Retina (tissue), 1 donor: Measurements from ENCODE around the gene MLIP.

Experiments used
- DNase-seq: peaks from one replicate; pipeline ENCODE4 v3.0.0-alpha.2; 2016

MLIP gene

GRCh38 chr6:54098450-54099044 lies 12.7 kb upstream of the MLIP start:
- no peak for DNase-seq

DNA sequence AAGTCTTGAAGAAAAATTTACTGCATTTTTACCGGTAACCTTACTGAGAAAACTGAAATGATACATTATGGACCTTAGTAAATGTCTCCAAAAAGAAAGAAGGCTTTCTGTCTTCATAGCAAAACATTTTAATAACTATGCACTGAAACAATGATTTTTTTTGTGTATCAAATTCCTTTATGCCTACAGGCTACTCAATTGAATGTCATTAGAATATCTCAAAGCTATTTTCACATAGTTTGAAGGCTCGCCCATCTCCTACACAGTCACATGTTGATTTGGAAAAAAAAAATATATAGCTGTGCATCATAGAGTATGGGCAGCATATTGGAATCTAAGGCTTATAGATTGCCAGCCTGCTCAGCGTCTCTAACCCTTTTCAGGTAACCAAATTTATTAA lies 12.0 kb upstream of the MLIP start:
- DNase-seq = no peak

GRCh38 chr6:54100411-54101006 lies 10.7 kb upstream of the MLIP start:
- DNase-seq = no peak

- DNase-seq = no peak
Observed at GRCh38 chr6:54102238-54102637, 9.0 kb upstream of the MLIP start.

DNA sequence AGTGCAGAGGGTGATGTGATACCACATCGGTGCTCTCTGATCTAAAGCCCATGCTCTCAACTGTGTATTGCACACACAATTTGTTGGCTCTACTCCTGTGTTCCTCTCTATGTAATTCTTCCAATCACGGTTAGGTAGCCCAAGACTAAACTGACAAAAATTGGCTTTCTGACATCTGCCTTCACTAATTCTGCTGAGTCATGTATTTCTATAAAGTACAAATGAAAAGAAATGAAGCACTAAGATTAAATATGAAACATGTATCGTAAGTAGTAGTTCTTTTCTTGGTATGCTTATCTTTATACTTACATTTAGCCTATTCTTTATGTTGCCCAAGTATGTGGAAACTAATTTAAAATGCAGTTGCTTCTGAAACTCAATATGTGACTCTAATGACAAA lies 7.7 kb upstream of the MLIP start:
- DNase-seq = no peak

DNA sequence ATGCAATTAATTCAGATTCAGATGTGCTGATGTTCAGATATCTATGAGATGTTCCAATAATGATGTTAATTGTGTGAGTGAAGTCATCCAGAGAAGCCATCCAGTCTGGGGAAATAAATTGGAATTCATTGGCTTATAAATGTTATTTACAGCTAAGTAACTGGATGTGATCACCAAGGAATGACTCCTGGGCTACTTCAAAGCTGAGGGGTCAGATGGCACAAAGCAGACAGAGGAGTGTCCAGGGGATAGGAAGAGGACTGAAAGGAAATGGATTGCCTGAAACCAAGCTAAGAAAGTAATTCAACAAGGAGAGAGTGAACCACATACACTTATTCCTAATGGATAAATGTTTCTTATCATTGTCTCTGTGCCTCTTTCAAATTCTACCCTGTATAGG lies 4.5 kb upstream of the MLIP start:
- no peak for DNase-seq

GRCh38 chr6:54107470-54108090 lies 3.7 kb upstream of the MLIP start:
- DNase-seq = no peak

- no peak for DNase-seq
Observed at GRCh38 chr6:54108271-54108670, 3.0 kb upstream of the MLIP start.

- no peak for DNase-seq
Observed at GRCh38 chr6:54109586-54109985, 1.7 kb upstream of the MLIP start.

DNA sequence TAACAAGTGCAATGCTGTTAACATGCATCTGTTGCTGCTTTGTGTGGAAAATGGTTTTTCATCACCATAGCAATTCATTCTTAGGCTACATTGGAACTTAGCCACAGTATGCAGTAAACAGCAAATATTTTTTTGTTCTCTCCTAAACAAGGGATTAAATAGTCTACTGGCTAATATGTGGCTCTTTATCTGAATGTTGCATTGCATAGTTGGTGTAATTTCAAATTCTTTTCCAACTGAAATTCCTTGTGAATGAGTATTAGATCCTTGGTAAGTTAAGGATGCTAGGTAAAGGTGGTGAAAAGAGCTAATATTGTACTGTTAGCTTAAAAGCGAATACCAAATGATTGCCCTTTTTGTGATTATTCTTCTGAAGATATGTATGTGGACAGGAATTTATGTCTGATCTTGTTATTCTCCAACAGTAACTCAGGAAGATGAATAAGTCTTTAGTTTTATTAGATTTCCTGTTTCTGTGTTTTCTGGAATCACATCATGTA lies 958 bp downstream of the MLIP start:
- no peak for DNase-seq

- no peak for DNase-seq
Observed at GRCh38 chr6:54114991-54115390, 3.7 kb downstream of the MLIP start.

DNA sequence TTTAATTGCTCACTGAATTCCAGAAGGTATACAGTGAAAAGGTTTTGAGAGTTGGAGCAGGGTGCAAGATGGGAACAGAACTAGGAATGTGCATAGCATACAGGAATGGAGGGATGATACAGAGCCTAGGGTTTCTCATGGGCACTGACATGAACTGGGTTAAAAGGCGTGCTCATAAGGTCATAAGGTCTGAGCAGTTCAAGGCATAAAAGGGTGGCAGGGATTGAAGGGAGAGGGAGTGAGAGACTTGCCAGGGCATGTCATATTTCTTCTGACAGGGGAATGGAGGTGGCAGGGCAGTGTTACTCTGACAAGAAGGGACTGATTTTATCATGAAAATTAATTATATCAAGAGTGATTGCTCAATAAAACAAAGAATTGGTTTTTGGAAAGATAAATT lies 4.7 kb downstream of the MLIP start:
- no peak for DNase-seq

DNA sequence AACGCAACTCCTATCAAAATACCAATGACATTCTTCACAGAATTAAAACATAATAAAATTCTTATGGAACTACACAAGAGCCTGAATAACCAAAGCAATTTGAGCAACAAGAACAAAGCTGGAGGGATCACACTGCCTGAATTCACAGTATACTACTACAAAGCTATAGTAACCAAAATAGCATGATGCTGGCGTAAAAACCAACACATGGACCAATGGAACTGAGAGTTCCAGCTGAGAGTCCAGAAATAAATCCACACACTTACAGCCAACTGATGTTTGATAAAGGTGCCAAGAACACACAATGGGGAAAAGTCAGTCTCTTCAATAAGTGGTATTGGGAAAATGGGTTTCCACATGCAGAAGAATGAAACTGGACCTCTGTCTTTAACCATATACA lies 6.9 kb downstream of the MLIP start:
- DNase-seq = no peak

DNA sequence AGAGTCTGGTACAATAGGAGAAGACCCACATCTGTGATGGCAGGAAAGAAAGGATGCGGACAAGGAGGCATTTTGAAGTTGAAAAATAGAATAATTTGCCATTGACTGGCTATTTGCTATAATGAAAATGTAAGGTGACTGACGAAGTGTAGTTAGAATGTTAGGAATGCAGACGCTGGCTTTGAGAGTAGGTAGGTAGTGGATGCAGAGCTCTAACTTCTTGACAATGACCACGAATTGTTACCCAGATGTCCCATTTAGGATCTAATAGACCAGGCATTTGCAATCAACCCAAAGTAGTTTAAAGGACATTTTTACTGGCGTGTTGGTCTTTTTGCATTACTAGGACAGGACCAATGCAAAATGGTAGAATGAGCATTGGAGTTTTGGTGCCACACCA lies 14.2 kb downstream of the MLIP start:
- DNase-seq = no peak

DNA sequence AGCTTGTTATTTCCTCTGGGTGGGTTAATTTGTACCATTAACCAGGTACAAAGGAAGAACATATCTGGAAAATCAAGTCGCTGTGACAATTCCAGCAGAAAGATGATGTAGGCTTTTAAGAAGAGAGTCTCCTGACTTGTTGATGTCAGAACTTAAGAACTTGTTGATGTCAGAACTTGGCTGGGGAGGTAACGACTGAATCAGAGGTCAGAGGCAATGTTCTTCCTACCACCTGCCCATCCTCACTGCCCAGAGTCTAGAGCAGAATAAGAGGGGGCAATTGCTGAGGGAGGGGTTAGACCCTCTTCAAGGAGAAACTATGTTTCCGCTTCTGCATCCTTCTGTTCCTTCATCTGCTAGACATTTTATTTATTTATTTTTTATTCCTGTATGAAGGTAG lies 18.9 kb downstream of the MLIP start:
- DNase-seq = no peak

DNA sequence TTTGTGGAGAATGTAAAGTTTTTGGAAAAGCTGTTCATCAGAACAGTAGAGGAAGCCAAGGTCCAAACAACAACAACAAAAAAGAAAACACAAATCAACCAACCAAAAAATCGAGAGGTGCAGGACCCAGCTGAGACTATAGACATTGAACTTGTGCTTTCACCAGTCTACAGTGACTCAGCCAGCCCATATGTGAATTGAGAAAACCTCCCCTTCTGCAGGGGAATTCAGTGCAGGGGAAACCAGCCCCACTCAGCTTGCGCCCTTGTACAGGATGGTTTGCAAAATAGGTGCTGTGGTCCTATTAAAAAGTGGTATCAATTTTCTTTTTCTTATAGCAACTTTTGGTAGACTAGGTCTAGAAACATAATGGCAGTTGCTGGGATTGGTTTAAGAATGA lies 21.3 kb downstream of the MLIP start:
- DNase-seq = no peak

DNA sequence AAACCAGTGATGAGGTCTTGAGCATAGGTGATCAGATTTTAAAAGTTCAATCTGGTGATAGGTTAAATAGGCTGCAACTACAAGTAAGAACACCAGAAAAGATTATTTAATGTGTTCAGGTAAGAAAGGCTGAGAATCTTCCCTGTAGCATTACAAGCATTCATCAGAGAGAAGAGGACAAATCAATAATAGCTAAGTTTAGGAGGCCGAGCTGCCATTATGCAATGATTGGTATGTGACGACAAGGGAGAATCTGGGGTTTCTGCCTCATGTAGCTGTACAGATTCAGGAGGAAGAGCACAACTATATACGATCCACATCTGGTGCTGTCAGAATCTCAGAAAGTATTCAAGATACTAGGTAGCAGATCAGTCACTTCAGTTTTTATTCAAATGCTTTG lies 21.9 kb downstream of the MLIP start:
- no peak for DNase-seq

- no peak for DNase-seq
Observed at GRCh38 chr6:54134935-54135334, 23.7 kb downstream of the MLIP start.

DNA sequence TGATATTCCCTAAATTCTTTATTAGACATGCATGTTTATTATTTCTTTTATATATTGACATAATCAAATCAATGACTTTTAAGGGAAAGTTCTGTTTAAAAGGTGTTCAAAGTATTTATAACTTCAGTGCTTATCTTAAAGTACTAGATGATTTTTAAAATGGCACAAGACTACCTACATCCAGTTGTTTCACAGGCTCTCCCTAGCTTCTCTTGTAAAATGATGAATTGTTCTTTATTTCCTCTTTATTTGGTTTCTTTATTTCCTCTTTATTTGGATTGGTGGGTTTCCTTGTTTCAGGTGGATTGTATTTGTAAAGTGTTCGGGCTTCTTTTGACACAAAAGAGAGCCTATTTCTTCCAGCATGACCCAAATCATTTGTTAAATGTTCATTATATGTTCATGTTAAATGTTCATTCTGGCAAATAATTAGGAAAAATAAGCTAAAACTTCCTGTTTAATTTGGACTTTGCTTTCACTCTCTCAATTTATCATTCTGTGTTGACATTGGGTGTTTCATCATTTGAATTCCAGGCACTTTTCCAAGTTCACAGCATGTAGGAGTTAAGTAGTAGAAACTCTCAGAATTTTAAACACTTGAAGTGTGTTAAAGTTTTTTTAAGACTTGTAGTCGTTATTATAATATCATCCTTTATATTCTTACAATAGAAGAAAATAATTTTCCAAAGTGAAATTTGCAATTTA lies 24.6 kb downstream of the MLIP start:
- DNase-seq = no peak

DNA sequence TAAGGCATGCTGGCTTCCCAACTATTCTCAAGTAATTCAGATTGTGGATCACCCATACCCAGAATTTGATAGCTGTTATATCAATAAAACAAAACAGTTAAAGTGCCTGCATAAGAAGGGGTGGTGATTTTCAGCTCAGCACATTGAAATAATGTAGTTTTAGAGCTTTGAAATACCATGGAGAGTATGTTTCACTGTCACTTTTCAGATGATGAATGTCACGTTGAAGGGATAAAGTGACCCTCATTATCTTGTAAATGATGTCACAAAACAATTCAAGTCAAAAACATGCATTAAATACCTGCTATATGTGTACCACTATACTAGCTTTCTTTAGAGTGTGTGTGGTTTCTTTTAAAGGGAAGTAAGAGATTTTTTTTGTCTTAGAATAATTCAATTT lies 27.6 kb downstream of the MLIP start:
- no peak for DNase-seq

- no peak for DNase-seq
Observed at GRCh38 chr6:54140811-54141210, 29.6 kb downstream of the MLIP start.

GRCh38 chr6:54142889-54143519 lies 31.8 kb downstream of the MLIP start:
- no peak for DNase-seq

DNA sequence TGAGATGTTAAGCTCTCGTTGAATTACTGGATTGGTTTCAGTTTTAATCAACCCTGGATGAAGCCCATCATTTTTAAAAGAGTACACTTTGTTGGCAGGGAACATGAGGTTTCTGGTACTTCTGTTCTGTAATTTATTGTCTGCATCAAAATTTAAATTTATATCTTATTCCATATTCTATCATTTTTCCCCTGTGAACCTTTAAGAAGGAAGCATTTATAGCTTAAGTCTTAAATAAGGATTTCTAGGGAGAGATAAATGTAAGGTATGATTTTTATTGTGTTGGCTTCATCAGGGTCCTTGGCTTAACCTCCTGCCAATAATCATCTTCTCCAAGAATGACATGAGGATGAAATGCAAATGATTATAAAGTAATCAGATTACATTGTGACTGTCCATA lies 40.6 kb downstream of the MLIP start:
- no peak for DNase-seq
